Measurements from ENCODE around the gene KATNB1. TPM values are rescaled to one million over a fixed set of nuclear protein-coding genes. Genes with fewer than 3 reads are reported as not detected.

The KATNB1 gene
- total and polyA plus RNA-seq, 2 experiments from 2014 or later = 31.4 to 65.9 TPM

DNA sequence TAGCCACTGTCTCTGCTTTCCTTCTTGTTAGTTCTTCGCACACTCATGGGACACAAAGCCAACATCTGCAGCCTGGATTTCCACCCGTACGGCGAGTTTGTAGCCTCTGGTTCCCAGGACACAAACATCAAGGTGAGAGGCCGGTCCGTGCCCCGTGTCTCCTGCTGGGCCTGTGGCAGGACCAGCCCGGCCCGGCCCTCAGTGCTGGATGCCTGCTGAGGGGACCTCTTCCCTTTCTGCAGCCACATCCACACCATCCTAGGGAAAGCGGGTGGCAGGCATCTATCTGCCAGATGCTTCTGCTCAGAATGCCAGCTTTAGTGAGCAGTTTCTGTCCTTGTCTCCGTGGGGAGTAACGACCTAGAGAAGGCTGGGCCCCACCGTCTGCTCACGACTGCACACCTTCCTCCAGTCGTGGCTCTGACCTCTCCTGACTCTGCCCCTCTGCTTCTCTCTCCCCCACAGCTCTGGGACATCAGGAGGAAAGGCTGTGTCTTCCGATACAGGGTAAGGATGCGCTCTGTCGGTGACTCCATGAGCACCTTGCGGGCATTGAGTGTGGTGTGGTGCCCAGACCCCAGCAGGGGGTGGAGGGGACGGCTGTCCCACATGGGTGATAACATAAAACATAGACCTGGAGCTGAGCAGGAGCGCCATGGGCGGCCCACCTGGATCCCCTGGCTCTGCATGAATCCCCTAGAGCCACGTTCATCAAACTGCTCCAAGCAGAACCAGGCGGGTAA, 15.4 kb downstream of the KATNB1 start:
- Histone ChIP-seq H3K27ac (ENCODE audit: low read depth) (no peak overlapping the region), H3K4me2 (no peak overlapping the region), H3K9me2 (ENCODE audit: insufficient read depth) (no peaks in the 10 kb centered on the region), H3F3A (replicated peaks; ENCODE audit: low read depth) (no peaks in the 10 kb centered on the region), H3K4me3 (no peak overlapping the region), H2AFZ (no peak overlapping the region), H3K36me3 (ENCODE audit: insufficient read depth) (no peaks in the 10 kb centered on the region), H3K4me1 (ENCODE audit: insufficient read depth) (no peaks in the 10 kb centered on the region), H3K79me2 (replicated peaks; ENCODE audit: insufficient read depth) (no peaks in the 10 kb centered on the region), H3K27me3 (ENCODE audit: insufficient read depth) (no peaks in the 10 kb centered on the region), H4K20me1 (replicated peaks; ENCODE audit: insufficient read depth) (no peaks in the 10 kb centered on the region; the same call in 1 of the 2 replicates)
- H3K9me3 Mint-ChIP-seq = no peaks in the 10 kb centered on the region
- H3K27ac Mint-ChIP-seq = no peak overlapping the region
- ATAC-seq (no peak), DNase-seq (ENCODE audit: low spot score) (no peak)
- peaks cover 4% of the 10 kb centered on the region for H3K27me3 Mint-ChIP-seq (ENCODE audit: insufficient read depth, low read depth, poor library complexity)
- TF ChIP-seq CREB1 (CRISPR knock-in tag; IDR thresholded peaks at IDR 0.05; ENCODE audit: low read depth) (no peak), ZNF114 (CRISPR knock-in tag; IDR thresholded peaks at IDR 0.05) (no peak), EZH2 (IDR thresholded peaks at IDR 0.05; ENCODE audit: low read depth, unreplicated experiment) (no peak), STAT1 (IDR thresholded peaks at IDR 0.05; ENCODE audit: unreplicated experiment) (no peak), ZNF331 (CRISPR knock-in tag; IDR thresholded peaks at IDR 0.05; ENCODE audit: low read depth) (no peak), NANOG (IDR thresholded peaks at IDR 0.05; ENCODE audit: borderline replicate concordance) (no peak)
- TF ChIP-seq, protein P1, sequence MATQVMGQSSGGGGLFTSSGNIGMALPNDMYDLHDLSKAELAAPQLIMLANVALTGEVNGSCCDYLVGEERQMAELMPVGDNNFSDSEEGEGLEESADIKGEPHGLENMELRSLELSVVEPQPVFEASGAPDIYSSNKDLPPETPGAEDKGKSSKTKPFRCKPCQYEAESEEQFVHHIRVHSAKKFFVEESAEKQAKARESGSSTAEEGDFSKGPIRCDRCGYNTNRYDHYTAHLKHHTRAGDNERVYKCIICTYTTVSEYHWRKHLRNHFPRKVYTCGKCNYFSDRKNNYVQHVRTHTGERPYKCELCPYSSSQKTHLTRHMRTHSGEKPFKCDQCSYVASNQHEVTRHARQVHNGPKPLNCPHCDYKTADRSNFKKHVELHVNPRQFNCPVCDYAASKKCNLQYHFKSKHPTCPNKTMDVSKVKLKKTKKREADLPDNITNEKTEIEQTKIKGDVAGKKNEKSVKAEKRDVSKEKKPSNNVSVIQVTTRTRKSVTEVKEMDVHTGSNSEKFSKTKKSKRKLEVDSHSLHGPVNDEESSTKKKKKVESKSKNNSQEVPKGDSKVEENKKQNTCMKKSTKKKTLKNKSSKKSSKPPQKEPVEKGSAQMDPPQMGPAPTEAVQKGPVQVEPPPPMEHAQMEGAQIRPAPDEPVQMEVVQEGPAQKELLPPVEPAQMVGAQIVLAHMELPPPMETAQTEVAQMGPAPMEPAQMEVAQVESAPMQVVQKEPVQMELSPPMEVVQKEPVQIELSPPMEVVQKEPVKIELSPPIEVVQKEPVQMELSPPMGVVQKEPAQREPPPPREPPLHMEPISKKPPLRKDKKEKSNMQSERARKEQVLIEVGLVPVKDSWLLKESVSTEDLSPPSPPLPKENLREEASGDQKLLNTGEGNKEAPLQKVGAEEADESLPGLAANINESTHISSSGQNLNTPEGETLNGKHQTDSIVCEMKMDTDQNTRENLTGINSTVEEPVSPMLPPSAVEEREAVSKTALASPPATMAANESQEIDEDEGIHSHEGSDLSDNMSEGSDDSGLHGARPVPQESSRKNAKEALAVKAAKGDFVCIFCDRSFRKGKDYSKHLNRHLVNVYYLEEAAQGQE (IDR thresholded peaks at IDR 0.05; ENCODE audit: unreplicated experiment) = no peak
- TF ChIP-seq, protein P2, sequence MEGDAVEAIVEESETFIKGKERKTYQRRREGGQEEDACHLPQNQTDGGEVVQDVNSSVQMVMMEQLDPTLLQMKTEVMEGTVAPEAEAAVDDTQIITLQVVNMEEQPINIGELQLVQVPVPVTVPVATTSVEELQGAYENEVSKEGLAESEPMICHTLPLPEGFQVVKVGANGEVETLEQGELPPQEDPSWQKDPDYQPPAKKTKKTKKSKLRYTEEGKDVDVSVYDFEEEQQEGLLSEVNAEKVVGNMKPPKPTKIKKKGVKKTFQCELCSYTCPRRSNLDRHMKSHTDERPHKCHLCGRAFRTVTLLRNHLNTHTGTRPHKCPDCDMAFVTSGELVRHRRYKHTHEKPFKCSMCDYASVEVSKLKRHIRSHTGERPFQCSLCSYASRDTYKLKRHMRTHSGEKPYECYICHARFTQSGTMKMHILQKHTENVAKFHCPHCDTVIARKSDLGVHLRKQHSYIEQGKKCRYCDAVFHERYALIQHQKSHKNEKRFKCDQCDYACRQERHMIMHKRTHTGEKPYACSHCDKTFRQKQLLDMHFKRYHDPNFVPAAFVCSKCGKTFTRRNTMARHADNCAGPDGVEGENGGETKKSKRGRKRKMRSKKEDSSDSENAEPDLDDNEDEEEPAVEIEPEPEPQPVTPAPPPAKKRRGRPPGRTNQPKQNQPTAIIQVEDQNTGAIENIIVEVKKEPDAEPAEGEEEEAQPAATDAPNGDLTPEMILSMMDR (conservative IDR thresholded peaks at IDR 0.05; ENCODE audit: low read depth in 2 of 2) = no peak
- peaks cover 22% of the 10 kb centered on the region for H3K36me3 Mint-ChIP-seq (ENCODE audit: low read depth)
- no peak overlapping the region for H3K4me3 Mint-ChIP-seq
- no peaks in the 10 kb centered on the region for H3K4me1 Mint-ChIP-seq

DNA sequence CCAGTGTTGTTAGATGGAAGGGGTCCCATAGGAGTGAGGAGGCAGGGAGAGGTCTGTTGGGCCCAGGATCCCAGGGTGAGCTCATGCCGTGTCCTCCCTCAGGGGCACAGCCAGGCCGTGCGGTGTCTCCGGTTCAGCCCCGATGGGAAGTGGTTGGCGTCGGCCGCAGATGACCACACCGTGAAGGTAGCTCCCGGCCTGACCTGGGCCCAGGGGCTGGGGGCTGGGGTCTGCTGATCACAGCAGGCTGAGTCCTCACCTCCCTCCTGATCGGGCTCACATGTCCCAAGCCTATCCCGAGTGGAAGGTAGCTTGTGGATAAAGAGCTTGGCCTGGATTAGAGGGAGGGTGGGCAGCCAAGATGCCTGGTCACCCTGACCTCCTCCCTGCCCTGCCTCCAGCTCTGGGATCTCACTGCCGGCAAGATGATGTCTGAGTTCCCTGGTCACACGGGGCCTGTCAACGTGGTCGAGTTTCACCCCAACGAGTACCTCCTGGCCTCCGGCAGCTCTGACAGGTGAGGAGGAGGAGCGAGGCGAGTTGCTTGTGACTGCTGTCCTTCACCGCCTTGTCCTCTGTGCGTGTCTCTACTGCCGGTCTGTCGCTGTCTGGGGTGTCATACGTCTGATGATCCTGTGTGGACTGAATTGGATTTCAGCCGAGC, 16.1 kb downstream of the KATNB1 start:
- Histone ChIP-seq H3K4me2 (no peak overlapping the region), H3K4me1 (ENCODE audit: insufficient read depth) (no peaks in the 10 kb centered on the region), H3K27me3 (ENCODE audit: insufficient read depth) (no peaks in the 10 kb centered on the region), H3K4me3 (no peak overlapping the region), H4K20me1 (replicated peaks; ENCODE audit: insufficient read depth) (no peaks in the 10 kb centered on the region; the same call in 1 of the 2 replicates), H3K79me2 (replicated peaks; ENCODE audit: insufficient read depth) (no peaks in the 10 kb centered on the region), H3K27ac (ENCODE audit: low read depth) (no peak overlapping the region), H3F3A (replicated peaks; ENCODE audit: low read depth) (no peaks in the 10 kb centered on the region), H3K9me2 (ENCODE audit: insufficient read depth) (no peaks in the 10 kb centered on the region), H2AFZ (no peak overlapping the region), H3K36me3 (ENCODE audit: insufficient read depth) (no peaks in the 10 kb centered on the region)
- H3K36me3 Mint-ChIP-seq (ENCODE audit: low read depth) = peaks cover 26% of the 10 kb centered on the region
- no peaks in the 10 kb centered on the region for H3K9me3 Mint-ChIP-seq
- no peak for ATAC-seq
- H3K27me3 Mint-ChIP-seq (ENCODE audit: insufficient read depth, low read depth, poor library complexity) = peaks cover 4% of the 10 kb centered on the region
- H3K4me1 Mint-ChIP-seq = no peaks in the 10 kb centered on the region
- no peak overlapping the region for H3K27ac Mint-ChIP-seq
- no peak for TF ChIP-seq ZNF331 (CRISPR knock-in tag; IDR thresholded peaks at IDR 0.05; ENCODE audit: low read depth)
- no peak overlapping the region for H3K4me3 Mint-ChIP-seq
- no peak for DNase-seq (ENCODE audit: low spot score)

All from GM23338 (cell line).